ENCODE results near the gene BUD13. TPM values are rescaled to one million over a fixed set of nuclear protein-coding genes. Genes with fewer than 3 reads are reported as not detected.
A peak's percentile ranks its signal among the peaks of the same experiment; 100 is the strongest.

BUD13 gene
- total RNA-seq, 1 donor, result 14.5 TPM

DNA sequence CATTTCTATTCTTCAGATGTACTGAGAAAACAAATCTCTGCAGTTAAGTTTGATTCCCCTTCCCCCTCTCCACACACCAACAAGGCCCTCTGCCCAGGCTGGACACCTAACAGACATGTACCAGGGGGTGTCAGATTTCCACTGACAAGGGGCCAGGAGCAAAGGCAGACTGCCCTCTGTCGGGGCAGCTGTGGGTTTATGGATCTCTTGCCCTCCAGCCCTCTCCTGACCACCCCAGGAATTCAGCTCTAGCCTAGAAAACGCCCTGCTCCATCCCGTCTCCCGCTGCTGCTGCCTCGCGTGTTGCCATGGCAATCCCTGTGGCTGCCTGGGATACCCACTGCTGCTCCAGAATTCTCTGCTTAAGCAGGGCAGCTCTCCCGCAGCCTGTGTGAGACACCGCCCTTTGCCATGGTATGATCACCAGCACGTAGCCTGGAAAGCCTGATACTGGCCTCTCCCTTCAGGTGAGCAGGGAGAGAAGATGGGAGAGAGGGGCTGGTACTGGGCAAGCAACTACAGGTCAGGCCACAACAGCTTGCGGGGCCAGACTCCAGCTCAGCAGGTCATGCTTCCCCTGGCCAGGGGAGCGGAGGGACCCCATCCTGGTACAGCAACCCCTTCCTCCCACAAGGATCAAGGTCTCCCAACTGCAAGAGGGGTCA is 41.6 kb downstream of the BUD13 start:
- no peaks in the 10 kb centered on the region for H4K20me1 ChIP-seq (ENCODE audit: insufficient read depth, low read length)
- TF ChIP-seq, protein P1, sequence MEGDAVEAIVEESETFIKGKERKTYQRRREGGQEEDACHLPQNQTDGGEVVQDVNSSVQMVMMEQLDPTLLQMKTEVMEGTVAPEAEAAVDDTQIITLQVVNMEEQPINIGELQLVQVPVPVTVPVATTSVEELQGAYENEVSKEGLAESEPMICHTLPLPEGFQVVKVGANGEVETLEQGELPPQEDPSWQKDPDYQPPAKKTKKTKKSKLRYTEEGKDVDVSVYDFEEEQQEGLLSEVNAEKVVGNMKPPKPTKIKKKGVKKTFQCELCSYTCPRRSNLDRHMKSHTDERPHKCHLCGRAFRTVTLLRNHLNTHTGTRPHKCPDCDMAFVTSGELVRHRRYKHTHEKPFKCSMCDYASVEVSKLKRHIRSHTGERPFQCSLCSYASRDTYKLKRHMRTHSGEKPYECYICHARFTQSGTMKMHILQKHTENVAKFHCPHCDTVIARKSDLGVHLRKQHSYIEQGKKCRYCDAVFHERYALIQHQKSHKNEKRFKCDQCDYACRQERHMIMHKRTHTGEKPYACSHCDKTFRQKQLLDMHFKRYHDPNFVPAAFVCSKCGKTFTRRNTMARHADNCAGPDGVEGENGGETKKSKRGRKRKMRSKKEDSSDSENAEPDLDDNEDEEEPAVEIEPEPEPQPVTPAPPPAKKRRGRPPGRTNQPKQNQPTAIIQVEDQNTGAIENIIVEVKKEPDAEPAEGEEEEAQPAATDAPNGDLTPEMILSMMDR (IDR thresholded peaks at IDR 0.05; ENCODE audit: extremely low read depth, low read depth, low read length), result no peak
- DNase-seq (ENCODE audit: insufficient read length, low spot score, missing footprints), result peak; percentile 51
- H3K4me3 ChIP-seq (ENCODE audit: insufficient read depth, low read length), result no peak overlapping the region
- H3K4me2 ChIP-seq (ENCODE audit: insufficient read depth, low read length), result no peak overlapping the region
- H3K4me1 ChIP-seq (ENCODE audit: insufficient read depth, low read length), result peaks cover 7% of the 10 kb centered on the region
- H3K79me2 ChIP-seq (ENCODE audit: insufficient read depth, low read length), result no peaks in the 10 kb centered on the region
- H2AFZ ChIP-seq (ENCODE audit: low read length), result no peak overlapping the region
- H3K9me3 ChIP-seq (ENCODE audit: low read depth, low read length), result no peaks in the 10 kb centered on the region
- peaks cover 20% of the 10 kb centered on the region for H3K27me3 ChIP-seq (ENCODE audit: insufficient read depth, low read length)
- no peak overlapping the region for H3K27ac ChIP-seq (ENCODE audit: low read depth, low read length)
- no peaks in the 10 kb centered on the region for H3K36me3 ChIP-seq (ENCODE audit: insufficient read depth, low read length)

DNA sequence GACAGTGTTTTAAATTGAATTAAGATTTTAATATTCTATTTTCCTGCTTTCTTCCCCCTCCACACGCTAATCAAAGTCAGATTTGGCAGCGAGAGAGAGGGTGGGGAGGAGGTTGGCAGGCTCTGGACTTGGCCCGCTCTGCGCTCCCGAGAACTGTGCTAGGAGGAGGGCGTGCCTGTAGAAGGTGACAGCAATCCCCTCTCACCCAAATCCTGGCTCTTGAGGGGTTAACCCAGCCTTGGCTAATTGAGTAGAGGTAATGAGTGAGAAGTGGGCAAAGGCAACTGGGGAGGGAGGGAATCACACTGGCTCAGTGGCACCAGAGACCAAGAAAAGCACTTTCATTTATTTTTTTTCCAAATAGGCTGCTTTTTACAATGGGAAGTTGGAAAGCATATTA is 42.2 kb downstream of the BUD13 start:
- TF ChIP-seq, protein P1 (IDR thresholded peaks at IDR 0.05; ENCODE audit: extremely low read depth, low read depth, low read length), result no peak
- peaks cover 20% of the 10 kb centered on the region for H3K27me3 ChIP-seq (ENCODE audit: insufficient read depth, low read length)

DNA sequence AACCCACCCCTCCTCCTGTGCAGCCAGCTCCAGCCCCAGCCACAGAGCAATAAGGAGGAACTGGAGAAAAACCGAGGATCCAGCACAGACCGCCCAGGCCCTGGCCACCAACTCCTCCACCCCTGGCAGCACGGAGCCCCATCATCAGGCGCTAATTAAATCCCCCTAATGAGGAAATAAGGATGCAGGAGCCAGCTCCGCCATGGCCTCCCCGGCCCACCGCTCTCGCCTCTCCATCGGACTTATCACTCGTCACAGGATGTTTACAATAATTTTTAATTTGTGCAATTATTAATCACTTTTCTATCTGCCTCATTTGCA is 42.6 kb downstream of the BUD13 start:
- no peak for DNase-seq (ENCODE audit: insufficient read length, low spot score, missing footprints)
- peaks cover 15% of the 10 kb centered on the region for H3K4me1 ChIP-seq (ENCODE audit: insufficient read depth, low read length)
- H3K36me3 ChIP-seq (ENCODE audit: insufficient read depth, low read length), result no peaks in the 10 kb centered on the region
- H3K27ac ChIP-seq (ENCODE audit: low read depth, low read length), result no peak overlapping the region
- no peak overlapping the region for H2AFZ ChIP-seq (ENCODE audit: low read length)
- H4K20me1 ChIP-seq (ENCODE audit: insufficient read depth, low read length), result no peaks in the 10 kb centered on the region
- TF ChIP-seq, protein P1 (IDR thresholded peaks at IDR 0.05; ENCODE audit: extremely low read depth, low read depth, low read length), result no peak
- no peaks in the 10 kb centered on the region for H3K79me2 ChIP-seq (ENCODE audit: insufficient read depth, low read length)
- no peaks in the 10 kb centered on the region for H3K9me3 ChIP-seq (ENCODE audit: low read depth, low read length)
- H3K27me3 ChIP-seq (ENCODE audit: insufficient read depth, low read length), result peaks cover 20% of the 10 kb centered on the region
- no peak overlapping the region for H3K4me3 ChIP-seq (ENCODE audit: insufficient read depth, low read length)
- no peak overlapping the region for H3K4me2 ChIP-seq (ENCODE audit: insufficient read depth, low read length)

More for the DNA sequence above, 42.2 kb downstream of the BUD13 start:
- Histone ChIP-seq H3K36me3 (ENCODE audit: insufficient read depth, low read length) (no peaks in the 10 kb centered on the region), H3K4me3 (ENCODE audit: insufficient read depth, low read length) (no peak overlapping the region), H3K9me3 (ENCODE audit: low read depth, low read length) (no peaks in the 10 kb centered on the region), H4K20me1 (ENCODE audit: insufficient read depth, low read length) (no peaks in the 10 kb centered on the region), H3K27ac (ENCODE audit: low read depth, low read length) (no peak overlapping the region), H3K79me2 (ENCODE audit: insufficient read depth, low read length) (no peaks in the 10 kb centered on the region), H3K4me1 (ENCODE audit: insufficient read depth, low read length) (peaks cover 13% of the 10 kb centered on the region), H3K4me2 (ENCODE audit: insufficient read depth, low read length) (no peak overlapping the region), H2AFZ (ENCODE audit: low read length) (no peak overlapping the region)
- DNase-seq (ENCODE audit: insufficient read length, low spot score, missing footprints), result no peak

DNA sequence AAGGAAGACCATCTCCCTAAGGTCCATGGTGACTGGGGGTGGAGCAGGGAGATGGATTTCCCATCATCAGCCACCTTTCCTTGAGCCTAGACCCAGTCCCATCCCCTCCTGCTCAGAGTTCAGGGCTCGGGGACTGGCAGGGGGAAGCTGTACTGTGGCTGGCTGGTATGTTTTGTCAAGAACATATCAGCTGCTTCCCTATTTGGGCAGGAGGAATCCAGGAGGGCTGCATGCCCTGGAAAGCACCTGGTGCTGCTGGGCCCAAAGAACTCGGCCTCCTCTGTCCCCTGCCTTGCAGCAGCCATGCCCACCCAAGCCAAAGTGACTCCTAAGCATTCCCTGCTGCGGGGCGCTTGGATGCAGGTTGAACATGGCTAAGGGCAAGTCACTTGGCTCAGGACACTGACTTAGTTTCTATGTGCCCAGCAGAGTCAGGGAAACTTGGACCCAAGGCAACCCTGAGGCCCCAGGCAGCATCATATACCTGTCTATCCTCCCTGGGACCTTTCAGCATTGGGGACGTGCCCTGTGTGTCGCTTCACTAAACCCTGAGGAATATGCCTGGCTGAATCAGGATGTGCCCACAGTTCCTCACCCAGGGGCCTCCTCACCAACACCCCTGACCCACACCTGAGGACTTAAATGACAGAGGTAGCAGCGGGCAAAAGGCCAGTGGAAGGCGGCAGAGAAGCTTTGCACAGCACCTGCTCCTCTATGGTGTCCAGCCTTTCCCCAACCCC is 43.1 kb downstream of the BUD13 start:
- TF ChIP-seq, protein P1 (IDR thresholded peaks at IDR 0.05; ENCODE audit: extremely low read depth, low read depth, low read length), result no peak
- Histone ChIP-seq H2AFZ (ENCODE audit: low read length) (no peak overlapping the region), H4K20me1 (ENCODE audit: insufficient read depth, low read length) (no peaks in the 10 kb centered on the region), H3K27ac (ENCODE audit: low read depth, low read length) (no peak overlapping the region), H3K4me3 (ENCODE audit: insufficient read depth, low read length) (no peak overlapping the region), H3K4me1 (ENCODE audit: insufficient read depth, low read length) (peaks cover 15% of the 10 kb centered on the region), H3K27me3 (ENCODE audit: insufficient read depth, low read length) (peaks cover 20% of the 10 kb centered on the region), H3K4me2 (ENCODE audit: insufficient read depth, low read length) (no peak overlapping the region), H3K79me2 (ENCODE audit: insufficient read depth, low read length) (no peaks in the 10 kb centered on the region), H3K36me3 (ENCODE audit: insufficient read depth, low read length) (no peaks in the 10 kb centered on the region), H3K9me3 (ENCODE audit: low read depth, low read length) (no peaks in the 10 kb centered on the region)
- peak; percentile 79 for DNase-seq (ENCODE audit: insufficient read length, low spot score, missing footprints)

Data from osteoblast (primary cell).